Endometrium (tissue), 2 donors: Measurements from ENCODE around the gene DIS3L.
"Not testable (repeated sequence)": the region's sequence is repeated elsewhere in the genome, so short reads cannot be mapped to it uniquely, and the experiment has no call there.

Source experiments
- FAIRE-seq: peaks from 2 replicates; lab custom pipeline; 2012; peaks lifted over from hg19 to GRCh38; lab: Jason Lieb, UNC
- donor health status: control.
- donor health status: control.

DIS3L gene

DNA sequence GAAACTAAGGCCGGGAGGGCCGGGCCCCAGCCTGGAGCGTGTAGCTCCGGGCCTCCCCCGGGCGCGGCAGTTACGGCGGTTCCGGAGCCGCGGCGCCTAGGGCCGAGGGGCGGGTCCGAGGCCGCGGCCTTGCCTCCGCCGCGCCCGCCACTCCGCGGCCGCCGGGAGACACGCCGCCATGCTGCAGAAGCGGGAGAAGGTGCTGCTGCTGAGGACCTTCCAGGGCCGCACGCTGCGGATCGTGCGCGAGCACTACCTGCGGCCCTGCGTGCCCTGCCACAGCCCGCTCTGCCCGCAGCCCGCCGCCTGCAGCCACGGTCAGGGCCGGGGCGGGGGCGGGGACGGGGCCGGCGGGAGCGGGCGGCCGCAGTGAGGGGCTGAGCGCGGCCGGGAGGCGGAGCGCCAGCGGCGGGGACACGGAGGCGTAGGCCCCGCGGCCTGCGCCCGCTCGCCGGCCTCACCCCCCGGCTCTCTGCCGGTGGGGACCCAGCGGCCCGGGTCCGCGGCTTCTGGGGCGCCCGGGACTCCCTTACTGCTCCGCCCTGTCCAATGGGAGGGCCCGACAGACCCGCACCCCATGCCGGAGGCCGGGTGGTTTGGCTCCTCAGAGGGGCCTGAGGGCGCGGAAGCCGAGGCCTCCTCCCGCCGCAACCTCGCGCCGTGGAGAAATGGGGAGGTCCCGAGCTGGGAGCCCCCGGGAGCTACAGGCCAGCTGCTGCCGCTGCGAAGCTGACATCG lies at the start of gene DIS3L:
Gene DIS3L (plus strand): TSS at position 150 of the 738 bp plus-strand sequence. CDS start 29 bp downstream, at position 179.
- no peak for FAIRE-seq

DNA sequence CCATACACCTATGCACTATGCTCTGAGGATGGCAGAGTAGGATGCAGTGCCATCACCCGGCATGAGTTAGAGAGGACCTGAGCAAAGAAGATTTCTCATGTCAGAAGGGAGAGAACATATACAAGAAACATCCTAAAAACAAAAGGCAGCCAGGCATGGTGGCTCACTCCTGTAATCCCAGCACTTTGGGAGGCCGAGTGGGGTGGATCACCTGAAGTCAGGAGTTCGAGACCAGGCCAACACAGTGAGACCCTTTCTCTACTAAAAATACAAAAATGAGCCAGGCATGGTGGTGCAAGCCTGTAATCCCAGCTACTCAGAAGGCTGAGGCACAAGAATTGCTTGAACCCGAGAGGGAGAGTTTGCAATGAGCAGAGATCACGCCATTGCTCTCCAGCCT lies 47.5 kb upstream of the DIS3L start:
- FAIRE-seq, result not testable (repeated sequence)

DNA sequence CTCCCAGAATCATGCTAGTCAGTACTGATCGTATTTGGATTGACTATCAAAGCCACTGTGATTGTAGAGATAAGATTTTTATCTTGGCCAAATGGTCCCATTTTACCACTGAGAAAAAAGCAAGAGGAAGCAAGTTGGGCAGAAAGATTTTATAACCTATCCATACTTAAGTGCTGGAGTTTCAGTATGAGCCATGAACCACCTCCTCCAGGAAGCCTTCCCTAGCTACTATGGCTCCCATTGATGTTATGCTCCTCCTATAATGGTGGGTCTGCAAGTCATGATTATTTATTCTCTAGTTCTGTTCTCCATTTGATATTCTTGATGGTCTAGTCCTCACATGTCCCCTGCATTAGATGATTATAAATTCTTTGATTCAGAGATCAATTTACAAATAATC lies 46.4 kb upstream of the DIS3L start:
- FAIRE-seq, result no peak

DNA sequence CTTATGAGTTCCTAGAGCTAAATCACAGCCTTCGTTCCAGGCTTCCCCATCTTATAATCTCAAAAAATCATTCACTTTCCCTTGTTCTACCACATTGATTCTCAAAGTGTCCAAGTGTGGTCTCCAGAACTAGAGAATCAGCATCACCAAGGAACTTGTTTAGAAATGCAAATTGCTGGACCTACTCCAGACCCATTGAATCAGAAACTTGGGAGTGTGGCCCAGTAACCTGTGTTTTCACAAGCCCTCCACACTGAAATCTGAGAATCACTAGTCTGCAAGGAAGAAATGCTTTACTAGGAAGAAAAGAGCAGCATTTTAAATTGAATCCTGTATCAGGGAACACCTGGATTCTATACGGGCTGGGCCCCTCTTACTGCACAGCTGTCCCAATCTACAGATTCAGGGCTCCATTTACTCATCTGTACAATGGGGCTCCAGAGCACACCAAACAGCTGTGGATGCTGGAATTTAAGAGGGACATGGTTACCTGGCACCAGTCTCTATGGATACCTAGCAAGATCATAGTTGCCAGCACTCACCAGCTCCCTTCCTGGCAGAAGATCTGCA lies 43.7 kb upstream of the DIS3L start:
- no peak for FAIRE-seq

DNA sequence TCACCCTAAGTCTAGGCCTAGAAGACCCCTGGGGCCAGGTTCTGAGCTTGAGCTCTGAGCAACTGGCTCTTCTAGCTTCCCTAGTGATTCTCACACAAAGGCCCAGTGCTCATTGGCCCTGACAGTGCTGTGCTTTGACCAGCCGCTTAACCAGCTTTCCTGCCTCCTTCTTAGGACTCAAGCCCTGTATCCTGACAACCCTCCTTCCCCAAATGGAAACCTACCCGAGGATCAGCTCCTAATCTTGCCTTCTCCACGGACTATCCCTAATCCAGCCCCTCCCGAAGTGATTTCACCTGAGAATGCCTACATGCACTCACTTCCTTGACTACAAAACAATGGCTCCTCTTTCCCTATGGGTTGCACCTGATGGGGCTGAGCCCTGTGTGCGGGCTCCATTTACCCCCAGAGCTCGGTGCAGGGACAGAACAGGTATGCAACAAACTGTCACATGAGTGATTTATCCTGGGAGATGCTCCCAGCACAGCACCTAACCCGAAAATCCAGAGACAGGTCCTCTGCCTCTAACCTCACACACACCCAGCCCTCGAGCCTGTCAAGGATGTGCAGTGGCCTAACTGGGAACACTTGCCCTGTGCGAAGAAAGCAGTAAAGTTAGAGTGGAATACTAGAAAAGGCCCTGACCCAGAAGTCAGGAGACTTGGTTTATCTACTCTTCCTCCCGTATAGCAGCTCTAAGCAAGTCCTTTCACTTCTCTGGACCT lies 42.1 kb upstream of the DIS3L start:
- FAIRE-seq, result no peak

DNA sequence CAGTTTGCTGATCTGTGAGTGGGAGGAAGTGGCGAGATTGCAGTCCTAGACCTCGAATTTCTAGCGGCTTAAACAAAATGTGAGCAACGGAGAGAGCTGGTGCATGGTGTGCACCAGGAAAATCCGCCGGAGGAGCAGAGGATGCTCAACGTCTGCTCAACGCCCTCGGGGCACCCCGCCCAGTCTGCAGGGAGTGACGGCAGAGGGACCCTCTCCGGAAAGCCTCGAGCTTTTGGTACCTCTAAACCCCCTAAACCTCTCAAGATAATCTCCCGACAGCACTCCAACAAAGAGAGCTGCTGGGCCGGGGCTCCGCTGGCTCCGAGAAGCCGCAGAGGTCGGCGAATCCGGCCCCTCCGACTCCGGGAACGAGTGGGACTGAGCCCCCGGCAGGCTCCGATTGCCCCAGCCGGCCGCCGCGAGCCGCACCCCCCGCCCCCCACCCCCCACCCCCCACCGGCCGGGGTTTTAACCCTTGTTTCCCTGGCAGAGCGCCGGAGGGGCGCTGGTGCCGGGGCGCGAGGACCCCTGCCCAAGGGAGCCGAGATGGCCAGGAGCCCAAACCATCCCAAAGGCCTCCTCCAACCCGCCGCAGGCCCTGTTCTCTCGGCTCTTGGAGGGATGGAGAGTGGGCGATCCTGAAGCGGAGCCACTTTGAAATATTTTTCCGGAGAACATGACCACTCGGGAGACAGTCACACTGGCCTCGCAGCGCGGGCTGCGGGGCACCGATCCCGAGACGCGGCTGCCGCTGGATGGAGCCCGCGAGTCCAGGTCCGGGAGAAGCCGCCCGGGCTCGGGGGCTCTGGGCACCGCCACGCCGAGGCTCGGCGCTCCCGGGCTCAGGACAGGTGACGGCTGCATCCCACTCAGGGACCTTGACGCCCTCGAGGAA lies 41.3 kb upstream of the DIS3L start:
- FAIRE-seq, result no peak

DNA sequence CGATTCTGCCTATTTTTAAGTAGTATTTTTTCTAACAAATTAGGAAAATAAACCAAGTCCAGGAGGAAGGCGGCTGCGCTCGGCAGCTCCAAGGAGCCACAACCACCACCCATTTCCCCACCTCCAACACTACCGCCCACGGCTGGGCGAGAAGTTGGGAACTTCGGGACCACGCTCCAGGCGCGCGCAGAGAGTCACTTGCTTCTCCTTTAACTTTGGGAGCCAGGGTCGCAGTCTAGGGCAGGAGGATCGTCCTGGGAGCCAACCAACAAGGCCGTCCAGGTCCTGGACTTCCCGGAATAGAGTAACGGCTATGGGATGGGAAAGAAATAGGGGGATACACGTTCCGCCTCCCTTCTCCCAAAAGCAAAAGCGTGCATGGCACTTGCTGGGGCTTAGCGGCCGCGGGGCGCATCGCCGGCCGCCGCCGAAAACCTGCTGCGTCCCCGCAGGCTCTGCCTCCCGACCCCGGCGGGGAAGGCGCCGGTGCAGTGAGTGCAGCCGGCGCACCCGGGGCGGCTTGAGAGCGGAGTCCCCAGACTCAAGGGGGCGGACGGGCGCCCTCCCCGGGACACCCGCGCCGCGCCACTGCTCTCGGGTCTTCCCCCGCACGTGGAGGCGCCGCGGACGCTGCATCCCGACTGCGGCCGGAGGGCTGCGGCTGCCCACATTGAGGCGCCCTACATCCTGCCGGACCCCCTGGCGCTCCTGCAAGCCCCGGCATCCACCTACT lies 40.5 kb upstream of the DIS3L start:
- no peak for FAIRE-seq

DNA sequence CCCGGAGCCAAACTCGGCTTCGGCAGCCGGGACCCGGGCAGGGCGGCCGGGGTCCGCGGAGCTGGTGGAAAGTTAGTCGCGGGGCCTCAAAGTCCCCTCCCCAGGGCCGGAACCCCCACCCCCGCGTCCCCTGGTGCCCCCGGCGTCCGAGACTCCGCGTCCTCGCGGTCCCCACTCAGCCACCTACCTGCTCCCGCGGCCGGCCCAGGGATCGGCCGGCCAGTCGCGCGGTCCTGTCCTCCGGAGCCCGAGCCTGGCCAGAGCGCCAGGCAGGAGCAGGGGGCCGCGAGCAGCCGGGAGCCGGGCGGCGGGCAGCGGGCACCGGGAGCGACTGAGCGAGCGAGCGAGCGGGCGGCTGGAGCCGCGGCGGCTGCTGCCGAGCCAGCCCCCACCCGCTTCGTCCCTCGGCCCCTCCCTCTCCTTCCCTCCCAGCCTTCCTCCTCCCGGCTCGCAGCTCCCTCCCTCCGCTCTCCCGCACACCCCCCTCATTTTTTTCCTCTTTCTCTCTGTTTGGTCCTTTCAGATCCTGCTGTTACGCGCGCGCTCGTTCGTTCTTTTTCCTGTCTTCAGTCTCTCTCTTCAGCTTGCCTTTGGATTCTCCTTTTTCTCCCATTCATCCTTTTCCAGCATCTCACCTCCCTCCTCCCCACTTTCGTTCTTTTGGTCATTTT lies 39.8 kb upstream of the DIS3L start, which contains the start of gene MEGF11:
Gene MEGF11 (minus strand): TSS at position 333 of the 671 bp plus-strand sequence. CDS start 125,347 bp downstream, outside the sequence.
- no peak for FAIRE-seq

DNA sequence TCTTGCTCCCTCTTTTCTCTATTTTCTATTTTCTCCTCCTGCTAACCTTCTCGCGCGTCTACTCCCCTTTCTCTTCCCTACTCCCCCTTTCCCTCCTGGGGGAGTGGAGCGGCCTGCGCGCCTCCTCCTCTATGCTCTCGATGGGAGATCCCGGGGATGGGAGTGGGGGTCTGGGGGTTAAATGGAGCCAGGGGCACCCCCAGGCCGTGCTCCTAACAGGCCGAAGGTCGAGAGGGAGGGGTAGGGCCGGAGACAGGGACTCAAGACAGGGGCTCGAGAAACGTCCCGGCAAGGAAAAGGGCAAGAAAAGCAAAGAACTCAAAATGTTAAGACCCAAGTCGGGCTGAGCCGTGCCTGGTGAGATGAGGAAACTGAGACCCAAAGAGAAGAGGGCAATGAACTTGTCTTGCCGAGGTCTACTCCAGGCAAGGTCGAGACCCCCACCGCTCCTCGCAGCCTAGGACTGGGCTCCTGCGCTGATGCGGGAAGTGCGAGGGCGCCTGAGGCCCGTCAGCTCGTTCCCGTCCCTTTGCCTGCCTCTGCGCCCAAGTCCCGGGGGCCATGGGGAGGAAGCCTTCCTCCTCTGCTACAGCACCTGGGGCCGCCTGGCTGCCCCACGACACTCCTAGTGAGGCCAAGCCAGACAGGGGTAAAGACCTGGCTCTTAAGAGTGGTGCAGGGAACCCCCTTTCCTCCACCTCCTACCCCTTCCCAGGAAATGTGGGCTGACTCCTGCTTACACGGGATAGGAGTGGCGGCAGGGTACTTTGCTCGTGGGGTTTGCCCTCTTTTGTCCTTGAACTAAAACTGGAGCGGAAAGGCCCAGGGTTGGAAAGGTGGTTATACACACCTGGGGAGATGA lies 39.0 kb upstream of the DIS3L start:
- no peak for FAIRE-seq

DNA sequence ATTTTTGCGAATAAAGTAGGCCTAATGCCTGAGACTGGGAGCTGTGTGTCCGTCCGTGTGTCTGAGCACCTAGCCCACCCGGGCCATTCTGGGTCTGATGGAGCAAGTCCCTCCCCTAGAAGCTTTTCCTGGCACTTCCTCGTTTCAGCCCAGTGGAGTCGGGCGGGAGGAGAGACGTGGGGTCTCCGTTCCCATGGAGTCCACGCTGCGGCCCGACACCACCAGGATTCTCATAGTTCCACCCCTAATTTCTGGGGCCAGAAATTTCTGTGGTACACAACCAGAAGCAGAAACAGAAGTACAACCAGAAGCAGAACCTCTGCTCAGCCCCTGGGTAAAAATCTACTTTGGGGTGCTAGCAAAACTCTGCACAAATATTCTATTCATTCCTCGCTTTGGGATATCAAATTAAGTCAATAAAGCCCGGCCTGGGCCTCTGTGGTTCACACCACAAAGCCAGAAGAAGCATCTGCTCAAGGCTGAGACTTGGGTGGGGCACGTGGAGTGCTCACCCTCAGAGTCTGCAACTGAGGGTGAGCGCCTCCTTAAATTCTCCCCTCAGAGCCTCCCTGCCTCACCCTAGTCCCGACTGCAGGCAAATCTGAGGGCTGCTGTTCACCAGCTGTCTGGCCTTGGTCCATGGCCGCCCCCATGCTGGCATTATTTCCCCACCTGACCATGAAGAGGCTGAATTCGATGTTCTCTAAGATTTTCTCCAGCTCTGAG lies 38.3 kb upstream of the DIS3L start:
- FAIRE-seq, result no peak

DNA sequence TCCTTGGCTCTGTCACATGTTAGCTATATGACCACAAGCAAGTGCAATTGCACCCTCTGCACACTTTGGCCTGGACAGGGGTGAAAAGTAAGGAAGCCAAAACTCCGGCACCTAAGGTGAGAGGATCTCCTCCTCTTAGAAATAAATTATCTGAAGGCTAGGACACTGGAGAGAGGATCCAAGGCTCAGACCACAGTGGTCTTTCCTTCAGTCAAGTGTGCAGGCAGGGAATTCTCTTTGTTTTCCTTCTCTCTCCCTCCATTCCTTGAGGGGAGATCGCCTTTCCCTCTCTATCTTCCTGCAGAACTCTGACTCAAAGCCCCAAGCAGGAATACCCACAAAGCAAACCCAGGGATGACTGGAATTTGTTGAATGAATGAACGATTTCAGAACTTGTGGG lies 36.7 kb upstream of the DIS3L start:
- FAIRE-seq, result no peak

DNA sequence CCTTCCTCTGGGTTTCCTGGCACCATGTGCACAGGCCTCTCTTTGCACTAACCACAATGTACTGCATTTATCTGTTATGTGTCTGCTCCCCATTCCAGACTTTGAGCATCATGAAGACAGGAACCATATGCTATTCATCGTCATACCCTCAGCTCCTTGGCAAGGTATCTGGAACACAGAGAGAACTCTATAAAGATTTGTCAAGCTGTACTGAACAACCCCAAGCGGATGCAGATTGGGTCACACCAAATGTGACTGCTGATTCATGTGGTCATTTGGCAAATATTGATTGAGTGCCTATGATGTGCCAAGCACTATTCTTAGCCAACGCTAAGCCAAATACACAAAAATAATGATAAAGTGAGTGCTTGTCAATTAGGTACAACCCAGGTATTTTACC lies 32.3 kb upstream of the DIS3L start:
- FAIRE-seq, result no peak

DNA sequence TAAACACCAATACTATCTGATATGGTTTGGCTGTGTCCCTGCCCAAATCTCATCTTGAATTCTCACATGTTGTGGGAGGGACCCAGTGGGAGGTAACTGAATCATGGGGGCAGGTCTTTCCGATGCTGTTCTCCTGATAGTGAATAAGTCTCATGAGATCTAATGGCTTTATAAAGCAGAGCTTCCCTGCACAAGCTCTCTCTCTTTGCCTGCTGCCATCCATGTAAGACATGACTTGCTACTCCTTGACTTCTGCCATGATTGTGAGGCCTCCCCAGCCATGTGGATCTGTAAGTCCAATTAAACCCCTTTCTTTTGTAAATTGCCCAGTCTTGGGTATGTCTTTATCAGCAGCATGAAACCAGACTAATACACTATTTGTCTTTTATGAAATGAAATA lies 30.5 kb upstream of the DIS3L start:
- FAIRE-seq, result not testable (repeated sequence)

DNA sequence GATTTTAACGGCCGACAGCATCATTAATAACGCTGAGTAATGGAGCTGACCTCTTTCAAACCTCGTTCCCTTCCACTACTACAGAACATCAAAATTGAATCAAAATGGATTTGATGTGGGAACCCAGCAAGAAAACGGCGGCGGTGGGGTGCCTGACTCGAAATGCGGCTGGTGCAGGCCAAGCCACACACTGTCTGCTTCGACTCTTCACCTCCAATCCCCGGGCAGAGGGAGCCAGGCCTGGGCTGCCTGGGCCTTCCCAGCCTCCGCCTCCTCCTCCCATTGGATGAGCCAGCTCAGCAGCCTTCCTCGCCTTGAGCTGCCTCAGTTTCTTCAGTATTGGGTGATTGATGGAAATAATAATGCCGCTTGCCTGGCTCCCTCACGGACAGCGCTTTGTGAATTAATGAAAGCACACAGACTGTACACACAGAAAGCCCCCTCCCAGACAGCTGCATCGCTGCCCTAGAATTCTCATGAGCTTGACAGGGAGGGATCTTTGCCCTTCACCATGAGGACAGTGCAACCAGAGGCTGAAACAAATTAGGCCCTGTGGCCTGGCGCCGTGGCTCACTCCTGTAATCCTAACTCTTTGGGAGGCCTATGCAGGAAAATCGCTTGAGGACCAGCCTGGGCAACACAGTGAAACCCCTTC lies 28.4 kb upstream of the DIS3L start:
- FAIRE-seq, result no peak

DNA sequence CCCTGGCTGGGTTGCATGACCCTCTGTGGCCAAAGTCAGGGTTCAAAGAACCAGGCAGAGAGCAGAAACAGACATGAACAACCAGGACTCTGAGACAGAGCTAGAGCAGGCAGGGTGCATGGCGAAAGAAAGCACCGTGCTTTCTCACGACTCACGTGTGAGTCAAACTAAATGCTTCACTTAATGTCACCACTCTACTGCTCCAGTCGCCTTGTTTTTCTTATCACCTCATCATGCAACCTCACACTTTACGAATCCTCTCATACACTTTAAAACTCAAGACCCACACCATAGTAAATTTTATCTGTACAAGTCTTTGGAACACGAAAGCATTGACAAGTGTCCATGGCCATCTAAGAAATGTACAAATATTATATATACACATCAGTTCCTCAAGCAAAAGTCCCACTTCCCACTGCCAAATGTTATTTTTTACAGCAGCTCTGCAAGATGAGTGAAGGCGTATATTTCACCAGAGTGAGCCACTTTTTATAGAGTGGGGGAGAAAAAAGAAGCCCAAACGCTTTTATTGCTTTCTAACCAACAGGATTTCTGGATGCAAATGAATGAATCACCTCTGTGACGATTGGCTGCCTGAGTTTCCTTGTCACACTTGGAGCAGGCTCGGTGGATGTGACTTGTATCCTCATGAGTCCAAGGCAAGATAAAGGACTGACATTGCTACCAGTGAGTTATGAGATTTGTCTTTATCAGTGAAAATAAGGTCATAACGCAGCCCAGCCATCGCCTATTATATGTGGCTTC lies 23.9 kb upstream of the DIS3L start:
- FAIRE-seq, result no peak

DNA sequence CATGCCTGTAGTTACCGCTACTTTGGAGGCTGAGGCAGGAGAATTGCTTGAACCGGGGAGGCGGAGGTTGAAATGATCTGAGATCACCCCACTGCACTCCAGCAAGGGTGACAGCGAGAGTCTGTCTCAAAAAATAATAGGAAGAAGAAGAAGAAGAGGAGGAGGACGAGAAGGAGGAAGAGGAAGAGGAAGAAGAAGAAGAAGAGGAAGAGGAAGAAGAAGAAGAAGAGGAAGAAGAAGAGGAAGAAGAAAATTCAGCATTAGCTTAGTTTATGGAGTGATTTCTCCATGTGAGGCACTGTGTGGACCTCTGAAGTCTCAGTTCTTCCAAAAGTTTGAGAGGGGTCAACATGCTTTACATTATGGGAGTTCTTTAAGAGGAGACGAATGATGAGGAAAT lies 22.4 kb upstream of the DIS3L start:
- FAIRE-seq, result no peak

DNA sequence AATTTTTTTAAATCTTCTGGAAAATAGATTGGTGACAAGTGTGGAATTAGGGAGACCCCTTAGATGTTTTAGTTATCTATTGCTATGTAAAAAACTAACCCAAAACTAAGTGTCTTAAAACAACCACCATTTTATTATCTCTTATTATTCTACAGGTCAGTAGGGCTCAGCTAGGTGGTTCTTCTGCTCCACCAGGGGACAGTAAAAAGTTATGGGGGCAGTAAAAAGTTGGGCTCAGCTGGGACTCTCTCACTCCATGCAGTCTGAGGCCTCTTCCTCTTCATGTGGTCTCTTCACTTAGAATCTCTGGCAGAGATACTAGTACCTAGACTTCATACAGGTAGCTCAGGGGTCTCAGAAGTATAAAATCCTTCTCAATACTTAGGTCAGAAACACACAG lies 18.0 kb upstream of the DIS3L start:
- no peak for FAIRE-seq

DNA sequence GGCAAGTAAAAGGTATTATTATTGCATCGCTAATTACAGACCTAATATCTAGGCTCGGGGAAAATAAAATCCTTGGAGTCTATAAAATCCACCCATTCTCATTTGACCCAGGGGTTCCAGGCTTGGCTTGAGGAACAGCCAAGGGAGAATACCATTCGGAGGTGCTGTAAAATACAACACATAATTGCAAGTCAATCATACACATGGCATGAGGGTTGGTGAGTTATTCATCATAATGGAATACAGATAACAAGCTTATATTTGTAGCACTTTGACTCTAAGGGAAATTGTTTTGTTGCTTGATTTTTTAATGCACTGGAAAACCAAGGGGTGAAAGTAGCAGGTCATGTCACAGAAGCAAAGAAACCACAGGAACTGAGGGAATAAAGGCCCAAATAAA lies 16.8 kb upstream of the DIS3L start:
- FAIRE-seq, result no peak
